T-helper 1 cell treated with Interleukin-12 subunit alpha and Interleukin-12 subunit beta and Interleukin-4 antibody, amounts not matched to agents 30 μg/mL and 1 μg/mL, for 36 hours (primary cell): ENCODE data around the gene OASL.

Source experiments
- H3K27ac Mint-ChIP-seq: one replicate; pipeline ENCODE4 v1.8.0; 2021; ENCODE audit warnings: mild to moderate bottlenecking, mixed read lengths
- H3K27me3 Mint-ChIP-seq: one replicate; pipeline ENCODE4 v1.8.0; 2021; ENCODE audit warnings: low read depth, mixed read lengths
- H3K36me3 Mint-ChIP-seq: one replicate; pipeline ENCODE4 v1.8.0; 2021; ENCODE audit warnings: low read depth, mixed read lengths
- H3K4me1 Mint-ChIP-seq: one replicate; pipeline ENCODE4 v1.8.0; 2021; ENCODE audit warnings: low read depth, mixed read lengths
- H3K4me3 Mint-ChIP-seq: one replicate; pipeline ENCODE4 v1.8.0; 2021; ENCODE audit warnings: mild to moderate bottlenecking, moderate library complexity, mixed read lengths
- H3K9me3 Mint-ChIP-seq: one replicate; pipeline ENCODE4 v1.8.0; 2021; ENCODE audit warnings: mixed read lengths

OASL gene

GRCh38 chr12:121033625-121034349 is 5.3 kb downstream of the OASL start:
- H3K27me3 Mint-ChIP-seq, result no peaks in the 10 kb centered on the region
- H3K4me3 Mint-ChIP-seq, result no peak overlapping the region
- peaks cover 48% of the 10 kb centered on the region for H3K4me1 Mint-ChIP-seq
- peaks cover 5% of the 10 kb centered on the region for H3K9me3 Mint-ChIP-seq
- H3K36me3 Mint-ChIP-seq, result peaks cover 37% of the 10 kb centered on the region
- peak overlapping the region; percentile 66 for H3K27ac Mint-ChIP-seq

GRCh38 chr12:121030576-121031212 is 8.4 kb downstream of the OASL start:
- Mint-ChIP-seq H3K36me3 (peaks cover 49% of the 10 kb centered on the region), H3K27ac (no peak overlapping the region), H3K4me3 (no peak overlapping the region), H3K27me3 (no peaks in the 10 kb centered on the region), H3K4me1 (peaks cover 30% of the 10 kb centered on the region), H3K9me3 (no peaks in the 10 kb centered on the region)

GRCh38 chr12:121026274-121027045 is 12.6 kb downstream of the OASL start:
- H3K4me1 Mint-ChIP-seq, result no peaks in the 10 kb centered on the region
- no peak overlapping the region for H3K4me3 Mint-ChIP-seq
- no peaks in the 10 kb centered on the region for H3K9me3 Mint-ChIP-seq
- peaks cover 43% of the 10 kb centered on the region for H3K36me3 Mint-ChIP-seq
- no peak overlapping the region for H3K27ac Mint-ChIP-seq
- no peaks in the 10 kb centered on the region for H3K27me3 Mint-ChIP-seq

- H3K36me3 Mint-ChIP-seq, result peaks cover 39% of the 10 kb centered on the region
- H3K27ac Mint-ChIP-seq, result peak overlapping the region; percentile 10
- H3K4me1 Mint-ChIP-seq, result no peaks in the 10 kb centered on the region
- H3K9me3 Mint-ChIP-seq, result no peaks in the 10 kb centered on the region
- H3K27me3 Mint-ChIP-seq, result no peaks in the 10 kb centered on the region
- H3K4me3 Mint-ChIP-seq, result no peak overlapping the region
These were observed 13.4 kb downstream of the OASL start for GRCh38 chr12:121025442-121026226.

GRCh38 chr12:121023799-121024198 is 15.2 kb downstream of the OASL start:
- H3K4me3 Mint-ChIP-seq, result no peak overlapping the region
- no peak overlapping the region for H3K27ac Mint-ChIP-seq
- H3K4me1 Mint-ChIP-seq, result no peaks in the 10 kb centered on the region
- no peaks in the 10 kb centered on the region for H3K9me3 Mint-ChIP-seq
- peaks cover 42% of the 10 kb centered on the region for H3K36me3 Mint-ChIP-seq
- no peaks in the 10 kb centered on the region for H3K27me3 Mint-ChIP-seq

- H3K27me3 Mint-ChIP-seq, result no peaks in the 10 kb centered on the region
- H3K9me3 Mint-ChIP-seq, result no peaks in the 10 kb centered on the region
- H3K36me3 Mint-ChIP-seq, result peaks cover 37% of the 10 kb centered on the region
- no peak overlapping the region for H3K27ac Mint-ChIP-seq
- H3K4me1 Mint-ChIP-seq, result no peaks in the 10 kb centered on the region
- no peak overlapping the region for H3K4me3 Mint-ChIP-seq
These were observed 16.3 kb downstream of the OASL start for GRCh38 chr12:121022713-121023112.

- H3K27me3 Mint-ChIP-seq, result no peaks in the 10 kb centered on the region
- H3K4me1 Mint-ChIP-seq, result no peaks in the 10 kb centered on the region
- no peak overlapping the region for H3K4me3 Mint-ChIP-seq
- H3K9me3 Mint-ChIP-seq, result no peaks in the 10 kb centered on the region
- no peak overlapping the region for H3K27ac Mint-ChIP-seq
- peaks cover 28% of the 10 kb centered on the region for H3K36me3 Mint-ChIP-seq
These were observed 17.3 kb downstream of the OASL start for GRCh38 chr12:121021754-121022153.

GRCh38 chr12:121018860-121019617 is 20.0 kb downstream of the OASL start:
- H3K36me3 Mint-ChIP-seq, result peaks cover 23% of the 10 kb centered on the region
- no peak overlapping the region for H3K4me3 Mint-ChIP-seq
- H3K27ac Mint-ChIP-seq, result no peak overlapping the region
- H3K4me1 Mint-ChIP-seq, result peaks cover 14% of the 10 kb centered on the region
- no peaks in the 10 kb centered on the region for H3K9me3 Mint-ChIP-seq
- H3K27me3 Mint-ChIP-seq, result no peaks in the 10 kb centered on the region

GRCh38 chr12:121017966-121018491 is 21.0 kb downstream of the OASL start:
- Mint-ChIP-seq H3K4me3 (no peak overlapping the region), H3K36me3 (peaks cover 23% of the 10 kb centered on the region), H3K27ac (no peak overlapping the region), H3K9me3 (no peaks in the 10 kb centered on the region), H3K4me1 (peaks cover 18% of the 10 kb centered on the region), H3K27me3 (no peaks in the 10 kb centered on the region)

GRCh38 chr12:121015825-121016766 is 22.9 kb downstream of the OASL start, which contains the start of gene C12orf43:
TSS of gene C12orf43 (minus strand) at chr12:121016487. CDS start at chr12:121016474, 13 bp downstream.
- Mint-ChIP-seq H3K36me3 (peaks cover 22% of the 10 kb centered on the region), H3K4me3 (peak within 1 kb of the TSS; percentile 96), H3K9me3 (no peaks in the 10 kb centered on the region), H3K27ac (peak within 1 kb of the TSS; percentile 90), H3K4me1 (peaks cover 24% of the 10 kb centered on the region), H3K27me3 (no peaks in the 10 kb centered on the region)

GRCh38 chr12:121013715-121014114 is 25.3 kb downstream of the OASL start:
- peak overlapping the region; percentile 9 for H3K4me3 Mint-ChIP-seq

GRCh38 chr12:121011820-121012219 is 27.2 kb downstream of the OASL start:
- Mint-ChIP-seq H3K4me3 (no peak overlapping the region), H3K4me1 (peaks cover 24% of the 10 kb centered on the region), H3K27me3 (no peaks in the 10 kb centered on the region), H3K9me3 (no peaks in the 10 kb centered on the region), H3K36me3 (peaks cover 16% of the 10 kb centered on the region), H3K27ac (no peak overlapping the region)

More at GRCh38 chr12:121013715-121014114, 25.3 kb downstream of the OASL start:
- H3K36me3 Mint-ChIP-seq, result peaks cover 16% of the 10 kb centered on the region
- H3K27me3 Mint-ChIP-seq, result no peaks in the 10 kb centered on the region
- H3K9me3 Mint-ChIP-seq, result no peaks in the 10 kb centered on the region
- no peak overlapping the region for H3K27ac Mint-ChIP-seq
- peaks cover 24% of the 10 kb centered on the region for H3K4me1 Mint-ChIP-seq
